ENCODE measurements around the gene TBX15.

DNA sequence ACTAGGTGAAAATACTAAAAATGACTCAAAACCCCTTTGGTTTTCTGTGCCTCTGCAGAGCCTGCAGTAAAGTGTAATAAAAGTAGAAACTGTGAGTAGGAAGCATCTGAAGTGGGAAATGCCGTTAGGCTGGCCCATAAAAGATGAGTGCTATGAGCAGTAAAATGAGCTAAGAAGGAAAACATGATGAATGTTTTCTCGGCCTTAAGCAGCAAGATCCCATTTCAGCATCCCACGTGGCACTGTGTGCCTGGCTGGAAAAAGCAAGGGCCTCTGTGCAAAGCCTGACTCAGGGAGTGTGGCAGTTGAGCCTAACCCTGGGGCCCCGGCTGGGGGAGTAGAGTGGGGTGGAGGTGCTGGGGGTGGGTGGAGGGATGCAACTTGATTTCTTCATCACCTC is 109.5 kb downstream of the TBX15 start:
- TF ChIP-seq, protein P1, sequence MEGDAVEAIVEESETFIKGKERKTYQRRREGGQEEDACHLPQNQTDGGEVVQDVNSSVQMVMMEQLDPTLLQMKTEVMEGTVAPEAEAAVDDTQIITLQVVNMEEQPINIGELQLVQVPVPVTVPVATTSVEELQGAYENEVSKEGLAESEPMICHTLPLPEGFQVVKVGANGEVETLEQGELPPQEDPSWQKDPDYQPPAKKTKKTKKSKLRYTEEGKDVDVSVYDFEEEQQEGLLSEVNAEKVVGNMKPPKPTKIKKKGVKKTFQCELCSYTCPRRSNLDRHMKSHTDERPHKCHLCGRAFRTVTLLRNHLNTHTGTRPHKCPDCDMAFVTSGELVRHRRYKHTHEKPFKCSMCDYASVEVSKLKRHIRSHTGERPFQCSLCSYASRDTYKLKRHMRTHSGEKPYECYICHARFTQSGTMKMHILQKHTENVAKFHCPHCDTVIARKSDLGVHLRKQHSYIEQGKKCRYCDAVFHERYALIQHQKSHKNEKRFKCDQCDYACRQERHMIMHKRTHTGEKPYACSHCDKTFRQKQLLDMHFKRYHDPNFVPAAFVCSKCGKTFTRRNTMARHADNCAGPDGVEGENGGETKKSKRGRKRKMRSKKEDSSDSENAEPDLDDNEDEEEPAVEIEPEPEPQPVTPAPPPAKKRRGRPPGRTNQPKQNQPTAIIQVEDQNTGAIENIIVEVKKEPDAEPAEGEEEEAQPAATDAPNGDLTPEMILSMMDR (IDR thresholded peaks at IDR 0.05; ENCODE audit: borderline replicate concordance, extremely low read depth, low read length, poor library complexity, severe bottlenecking) = no peak
- no peak for TF ChIP-seq EZH2 (IDR thresholded peaks at IDR 0.05; ENCODE audit: borderline replicate concordance, low read depth, low read length, severe bottlenecking)

All from DND-41 (cell line).